GM23338 (cell line): Measurements from ENCODE around the gene BABAM1. TPM values are rescaled to one million over a fixed set of nuclear protein-coding genes. Genes with fewer than 3 reads are reported as not detected.
A peak's percentile ranks its signal among the peaks of the same experiment; 100 is the strongest.

Experiments used
- ATAC-seq: fragments of 200-7000 bp; cut with Tn5 transposase; 3 replicates; pipeline ENCODE4 v1.9.1; 2020
- DNase-seq: peaks from one replicate; pipeline ENCODE4 v3.0.0-alpha.2; 2015; ENCODE audit warnings: low spot score
- H2AFZ ChIP-seq: fragments of 200-600 bp; sonication (generic); 2 replicates; pipeline ENCODE4 v1.8.0; 2016; ENCODE audit warnings: antibody characterized with exemption, mild to moderate bottlenecking, moderate library complexity
- H3F3A ChIP-seq: fragments of 200-600 bp; sonication (generic); replicated peaks from 2 replicates; pipeline ENCODE4 v1.8.0; 2017; ENCODE audit warnings: antibody characterized with exemption, mixed run types, low read depth
- H3K27ac ChIP-seq: fragments of 200-600 bp; sonication (generic); 2 replicates; pipeline ENCODE4 v1.6.1; 2016; ENCODE audit warnings: low read depth
- H3K27me3 ChIP-seq: fragments of 200-600 bp; sonication (generic); 2 replicates; pipeline ENCODE4 v1.8.0; 2016; ENCODE audit warnings: mild to moderate bottlenecking, mixed run types, moderate library complexity; ENCODE audit not compliant: insufficient read depth
- H3K36me3 ChIP-seq: fragments of 200-600 bp; sonication (generic); 2 replicates; pipeline ENCODE4 v1.8.0; 2016; ENCODE audit warnings: mild to moderate bottlenecking; ENCODE audit not compliant: insufficient read depth
- H3K4me1 ChIP-seq: fragments of 200-600 bp; sonication (generic); 2 replicates; pipeline ENCODE4 v1.8.0; 2016; ENCODE audit warnings: mild to moderate bottlenecking, moderate library complexity; ENCODE audit not compliant: insufficient read depth
- H3K4me2 ChIP-seq: fragments of 200-600 bp; sonication (generic); 2 replicates; pipeline ENCODE4 v1.7.1; 2017; ENCODE audit warnings: mixed run types
- H3K4me3 ChIP-seq: fragments of 200-600 bp; sonication (generic); 2 replicates; pipeline ENCODE4 v1.6.1; 2016; ENCODE audit warnings: mixed run types
- H3K79me2 ChIP-seq: fragments of 200-600 bp; sonication (generic); replicated peaks from 2 replicates; pipeline ENCODE4 v1.8.0; 2017; ENCODE audit warnings: mild to moderate bottlenecking; ENCODE audit not compliant: insufficient read depth
- H3K9me2 ChIP-seq: fragments of 200-600 bp; sonication (generic); 2 replicates; pipeline ENCODE4 v1.8.0; 2017; ENCODE audit not compliant: insufficient read depth
- H4K20me1 ChIP-seq: fragments of 200-600 bp; sonication (generic); replicated peaks from 2 replicates; pipeline ENCODE4 v1.8.0; 2017; ENCODE audit warnings: mild to moderate bottlenecking; ENCODE audit not compliant: insufficient read depth
- H3K27ac Mint-ChIP-seq: 2 replicates; pipeline ENCODE4 v1.8.0; 2020; ENCODE audit warnings: inconsistent platforms, mild to moderate bottlenecking, moderate library complexity, mixed read lengths
- H3K27me3 Mint-ChIP-seq: 3 replicates; pipeline ENCODE4 v1.8.0; 2022; ENCODE audit warnings: low read depth, mild to moderate bottlenecking, moderate library complexity, mixed read lengths, inconsistent platforms; ENCODE audit not compliant: insufficient read depth, poor library complexity
- H3K36me3 Mint-ChIP-seq: 3 replicates; pipeline ENCODE4 v1.8.0; 2021; ENCODE audit warnings: low read depth, mild to moderate bottlenecking, inconsistent platforms, moderate library complexity, mixed read lengths
- H3K4me1 Mint-ChIP-seq: 3 replicates; pipeline ENCODE4 v1.8.0; 2020; ENCODE audit warnings: mild to moderate bottlenecking, inconsistent platforms, mixed read lengths
- H3K4me3 Mint-ChIP-seq: 3 replicates; pipeline ENCODE4 v1.8.0; 2021; ENCODE audit warnings: moderate library complexity, mild to moderate bottlenecking, inconsistent platforms, mixed read lengths
- H3K9me3 Mint-ChIP-seq: 3 replicates; pipeline ENCODE4 v1.8.0; 2020; ENCODE audit warnings: moderate library complexity, mild to moderate bottlenecking, inconsistent platforms, mixed read lengths
- EZH2 ChIP-seq: fragments of 200-600 bp; sonication (generic); IDR thresholded peaks from one replicate; pipeline ENCODE4 v1.8.0; 2017; ENCODE audit warnings: antibody characterized with exemption, mild to moderate bottlenecking, low read depth; ENCODE audit not compliant: unreplicated experiment
- EZH2phosphoT487 ChIP-seq: fragments of 200-600 bp; sonication (generic); IDR thresholded peaks from one replicate; pipeline ENCODE4 v1.8.1; 2018; ENCODE audit warnings: antibody characterized with exemption; ENCODE audit not compliant: unreplicated experiment
- NANOG ChIP-seq: IDR thresholded peaks from 2 replicates; pipeline ENCODE4 v1.6.1; 2016; ENCODE audit warnings: antibody characterized with exemption, borderline replicate concordance
- polyA plus RNA-seq: library from polyadenylated mRNA; unstranded; fragments of >200 nt; fragmentation: Nextera tagmentation; extraction: Ambion mirVana; gene quantifications from 2 replicates; pipeline ENCODE4 v1.2.1, GENCODE V29; 2016
- total RNA-seq: library from RNA; depleted of rRNA; stranded (reverse); fragments of >200 nt; shearing (Covaris generic); gene quantifications from 2 replicates; pipeline ENCODE4 v1.2.3, GENCODE V29; 2014
- TF ChIP-seq, protein P1 (sequence below): fragments of 250-450 bp; sonication (Bioruptor Pico); IDR thresholded peaks from 2 replicates; pipeline ENCODE4 v1.5.0; 2020; ENCODE audit warnings: mild to moderate bottlenecking, moderate library complexity
- TF ChIP-seq, protein P2 (sequence below): IDR thresholded peaks from one replicate; pipeline ENCODE4 v1.6.1; 2018; ENCODE audit warnings: antibody characterized with exemption; ENCODE audit not compliant: unreplicated experiment
- TF ChIP-seq, protein P3 (sequence below), 2 experiments: fragments of 200-600 bp in 1 of 2; sonication (generic) in 1 of 2; conservative IDR thresholded peaks; 2 replicates each; pipeline versions ENCODE4 v1.5.1 to v1.6.1; 2016 to 2017; ENCODE audit warnings: antibody characterized with exemption in 2 of 2, low read depth in 2 of 2, mild to moderate bottlenecking in 2 of 2, moderate library complexity in 1 of 2

BABAM1 gene
- total and polyA plus RNA-seq, 2 experiments from 2014 or later: 78.1 to 95.0 TPM

- H3K4me3 ChIP-seq: no peak overlapping the region
- ATAC-seq (no peak), DNase-seq (no peak)
- H3K36me3 Mint-ChIP-seq: peaks cover 25% of the 10 kb centered on the region
- no peak overlapping the region for H2AFZ ChIP-seq
- H3K79me2 ChIP-seq: peaks cover 7% of the 10 kb centered on the region
- no peaks in the 10 kb centered on the region; the same call in 1 of the 2 replicates for H3K36me3 ChIP-seq
- H3K9me2 ChIP-seq: no peaks in the 10 kb centered on the region
- peaks cover 29% of the 10 kb centered on the region for H3F3A ChIP-seq
- H4K20me1 ChIP-seq: peaks cover 3% of the 10 kb centered on the region
- H3K27me3 ChIP-seq: no peaks in the 10 kb centered on the region
- no peak overlapping the region for H3K4me2 ChIP-seq
- peak overlapping the region; percentile 20; the same call in 2 of the 3 replicates for H3K4me3 Mint-ChIP-seq
- H3K27me3 Mint-ChIP-seq: peaks cover 20% of the 10 kb centered on the region
- peaks cover 28% of the 10 kb centered on the region for H3K4me1 ChIP-seq
- H3K27ac ChIP-seq: no peak overlapping the region
- TF ChIP-seq EZH2 (no peak), EZH2phosphoT487 (no peak), NANOG (no peak)
- TF ChIP-seq, protein P1, sequence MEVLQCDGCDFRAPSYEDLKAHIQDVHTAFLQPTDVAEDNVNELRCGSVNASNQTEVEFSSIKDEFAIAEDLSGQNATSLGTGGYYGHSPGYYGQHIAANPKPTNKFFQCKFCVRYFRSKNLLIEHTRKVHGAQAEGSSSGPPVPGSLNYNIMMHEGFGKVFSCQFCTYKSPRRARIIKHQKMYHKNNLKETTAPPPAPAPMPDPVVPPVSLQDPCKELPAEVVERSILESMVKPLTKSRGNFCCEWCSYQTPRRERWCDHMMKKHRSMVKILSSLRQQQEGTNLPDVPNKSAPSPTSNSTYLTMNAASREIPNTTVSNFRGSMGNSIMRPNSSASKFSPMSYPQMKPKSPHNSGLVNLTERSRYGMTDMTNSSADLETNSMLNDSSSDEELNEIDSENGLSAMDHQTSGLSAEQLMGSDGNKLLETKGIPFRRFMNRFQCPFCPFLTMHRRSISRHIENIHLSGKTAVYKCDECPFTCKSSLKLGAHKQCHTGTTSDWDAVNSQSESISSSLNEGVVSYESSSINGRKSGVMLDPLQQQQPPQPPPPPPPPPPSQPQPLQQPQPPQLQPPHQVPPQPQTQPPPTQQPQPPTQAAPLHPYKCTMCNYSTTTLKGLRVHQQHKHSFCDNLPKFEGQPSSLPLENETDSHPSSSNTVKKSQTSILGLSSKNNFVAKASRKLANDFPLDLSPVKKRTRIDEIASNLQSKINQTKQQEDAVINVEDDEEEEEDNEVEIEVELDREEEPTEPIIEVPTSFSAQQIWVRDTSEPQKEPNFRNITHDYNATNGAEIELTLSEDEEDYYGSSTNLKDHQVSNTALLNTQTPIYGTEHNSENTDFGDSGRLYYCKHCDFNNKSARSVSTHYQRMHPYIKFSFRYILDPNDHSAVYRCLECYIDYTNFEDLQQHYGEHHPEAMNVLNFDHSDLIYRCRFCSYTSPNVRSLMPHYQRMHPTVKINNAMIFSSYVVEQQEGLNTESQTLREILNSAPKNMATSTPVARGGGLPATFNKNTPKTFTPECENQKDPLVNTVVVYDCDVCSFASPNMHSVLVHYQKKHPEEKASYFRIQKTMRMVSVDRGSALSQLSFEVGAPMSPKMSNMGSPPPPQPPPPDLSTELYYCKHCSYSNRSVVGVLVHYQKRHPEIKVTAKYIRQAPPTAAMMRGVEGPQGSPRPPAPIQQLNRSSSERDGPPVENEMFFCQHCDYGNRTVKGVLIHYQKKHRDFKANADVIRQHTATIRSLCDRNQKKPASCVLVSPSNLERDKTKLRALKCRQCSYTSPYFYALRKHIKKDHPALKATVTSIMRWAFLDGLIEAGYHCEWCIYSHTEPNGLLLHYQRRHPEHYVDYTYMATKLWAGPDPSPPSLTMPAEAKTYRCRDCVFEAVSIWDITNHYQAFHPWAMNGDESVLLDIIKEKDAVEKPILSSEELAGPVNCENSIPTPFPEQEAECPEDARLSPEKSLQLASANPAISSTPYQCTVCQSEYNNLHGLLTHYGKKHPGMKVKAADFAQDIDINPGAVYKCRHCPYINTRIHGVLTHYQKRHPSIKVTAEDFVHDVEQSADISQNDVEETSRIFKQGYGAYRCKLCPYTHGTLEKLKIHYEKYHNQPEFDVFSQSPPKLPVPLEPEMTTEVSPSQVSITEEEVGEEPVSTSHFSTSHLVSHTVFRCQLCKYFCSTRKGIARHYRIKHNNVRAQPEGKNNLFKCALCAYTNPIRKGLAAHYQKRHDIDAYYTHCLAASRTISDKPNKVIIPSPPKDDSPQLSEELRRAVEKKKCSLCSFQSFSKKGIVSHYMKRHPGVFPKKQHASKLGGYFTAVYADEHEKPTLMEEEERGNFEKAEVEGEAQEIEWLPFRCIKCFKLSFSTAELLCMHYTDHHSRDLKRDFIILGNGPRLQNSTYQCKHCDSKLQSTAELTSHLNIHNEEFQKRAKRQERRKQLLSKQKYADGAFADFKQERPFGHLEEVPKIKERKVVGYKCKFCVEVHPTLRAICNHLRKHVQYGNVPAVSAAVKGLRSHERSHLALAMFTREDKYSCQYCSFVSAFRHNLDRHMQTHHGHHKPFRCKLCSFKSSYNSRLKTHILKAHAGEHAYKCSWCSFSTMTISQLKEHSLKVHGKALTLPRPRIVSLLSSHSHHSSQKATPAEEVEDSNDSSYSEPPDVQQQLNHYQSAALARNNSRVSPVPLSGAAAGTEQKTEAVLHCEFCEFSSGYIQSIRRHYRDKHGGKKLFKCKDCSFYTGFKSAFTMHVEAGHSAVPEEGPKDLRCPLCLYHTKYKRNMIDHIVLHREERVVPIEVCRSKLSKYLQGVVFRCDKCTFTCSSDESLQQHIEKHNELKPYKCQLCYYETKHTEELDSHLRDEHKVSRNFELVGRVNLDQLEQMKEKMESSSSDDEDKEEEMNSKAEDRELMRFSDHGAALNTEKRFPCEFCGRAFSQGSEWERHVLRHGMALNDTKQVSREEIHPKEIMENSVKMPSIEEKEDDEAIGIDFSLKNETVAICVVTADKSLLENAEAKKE (CRISPR knock-in tag): no peak
- TF ChIP-seq, protein P2, sequence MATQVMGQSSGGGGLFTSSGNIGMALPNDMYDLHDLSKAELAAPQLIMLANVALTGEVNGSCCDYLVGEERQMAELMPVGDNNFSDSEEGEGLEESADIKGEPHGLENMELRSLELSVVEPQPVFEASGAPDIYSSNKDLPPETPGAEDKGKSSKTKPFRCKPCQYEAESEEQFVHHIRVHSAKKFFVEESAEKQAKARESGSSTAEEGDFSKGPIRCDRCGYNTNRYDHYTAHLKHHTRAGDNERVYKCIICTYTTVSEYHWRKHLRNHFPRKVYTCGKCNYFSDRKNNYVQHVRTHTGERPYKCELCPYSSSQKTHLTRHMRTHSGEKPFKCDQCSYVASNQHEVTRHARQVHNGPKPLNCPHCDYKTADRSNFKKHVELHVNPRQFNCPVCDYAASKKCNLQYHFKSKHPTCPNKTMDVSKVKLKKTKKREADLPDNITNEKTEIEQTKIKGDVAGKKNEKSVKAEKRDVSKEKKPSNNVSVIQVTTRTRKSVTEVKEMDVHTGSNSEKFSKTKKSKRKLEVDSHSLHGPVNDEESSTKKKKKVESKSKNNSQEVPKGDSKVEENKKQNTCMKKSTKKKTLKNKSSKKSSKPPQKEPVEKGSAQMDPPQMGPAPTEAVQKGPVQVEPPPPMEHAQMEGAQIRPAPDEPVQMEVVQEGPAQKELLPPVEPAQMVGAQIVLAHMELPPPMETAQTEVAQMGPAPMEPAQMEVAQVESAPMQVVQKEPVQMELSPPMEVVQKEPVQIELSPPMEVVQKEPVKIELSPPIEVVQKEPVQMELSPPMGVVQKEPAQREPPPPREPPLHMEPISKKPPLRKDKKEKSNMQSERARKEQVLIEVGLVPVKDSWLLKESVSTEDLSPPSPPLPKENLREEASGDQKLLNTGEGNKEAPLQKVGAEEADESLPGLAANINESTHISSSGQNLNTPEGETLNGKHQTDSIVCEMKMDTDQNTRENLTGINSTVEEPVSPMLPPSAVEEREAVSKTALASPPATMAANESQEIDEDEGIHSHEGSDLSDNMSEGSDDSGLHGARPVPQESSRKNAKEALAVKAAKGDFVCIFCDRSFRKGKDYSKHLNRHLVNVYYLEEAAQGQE: no peak
- TF ChIP-seq, protein P3, sequence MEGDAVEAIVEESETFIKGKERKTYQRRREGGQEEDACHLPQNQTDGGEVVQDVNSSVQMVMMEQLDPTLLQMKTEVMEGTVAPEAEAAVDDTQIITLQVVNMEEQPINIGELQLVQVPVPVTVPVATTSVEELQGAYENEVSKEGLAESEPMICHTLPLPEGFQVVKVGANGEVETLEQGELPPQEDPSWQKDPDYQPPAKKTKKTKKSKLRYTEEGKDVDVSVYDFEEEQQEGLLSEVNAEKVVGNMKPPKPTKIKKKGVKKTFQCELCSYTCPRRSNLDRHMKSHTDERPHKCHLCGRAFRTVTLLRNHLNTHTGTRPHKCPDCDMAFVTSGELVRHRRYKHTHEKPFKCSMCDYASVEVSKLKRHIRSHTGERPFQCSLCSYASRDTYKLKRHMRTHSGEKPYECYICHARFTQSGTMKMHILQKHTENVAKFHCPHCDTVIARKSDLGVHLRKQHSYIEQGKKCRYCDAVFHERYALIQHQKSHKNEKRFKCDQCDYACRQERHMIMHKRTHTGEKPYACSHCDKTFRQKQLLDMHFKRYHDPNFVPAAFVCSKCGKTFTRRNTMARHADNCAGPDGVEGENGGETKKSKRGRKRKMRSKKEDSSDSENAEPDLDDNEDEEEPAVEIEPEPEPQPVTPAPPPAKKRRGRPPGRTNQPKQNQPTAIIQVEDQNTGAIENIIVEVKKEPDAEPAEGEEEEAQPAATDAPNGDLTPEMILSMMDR (conservative IDR thresholded peaks at IDR 0.05; ENCODE audit: low read depth in 2 of 2): no peak
- peaks cover 10% of the 10 kb centered on the region for H3K9me3 Mint-ChIP-seq
- H3K4me1 Mint-ChIP-seq: peaks cover 27% of the 10 kb centered on the region
- H3K27ac Mint-ChIP-seq: no peak overlapping the region
These were observed 33.9 kb downstream of the BABAM1 start for GRCh38 chr19:17300992-17301619.
